Fibroblast of skin of right quadriceps (primary cell): ENCODE data around the gene PI4K2A.
A peak's percentile ranks its signal among the peaks of the same experiment; 100 is the strongest.
"Not testable (repeated sequence)": the region's sequence is repeated elsewhere in the genome, so short reads cannot be mapped to it uniquely, and the experiment has no call there.

Experiments used
- DNase-seq: peaks from one replicate; pipeline ENCODE4 v3.0.0-alpha.2; 2013

PI4K2A gene

DNA sequence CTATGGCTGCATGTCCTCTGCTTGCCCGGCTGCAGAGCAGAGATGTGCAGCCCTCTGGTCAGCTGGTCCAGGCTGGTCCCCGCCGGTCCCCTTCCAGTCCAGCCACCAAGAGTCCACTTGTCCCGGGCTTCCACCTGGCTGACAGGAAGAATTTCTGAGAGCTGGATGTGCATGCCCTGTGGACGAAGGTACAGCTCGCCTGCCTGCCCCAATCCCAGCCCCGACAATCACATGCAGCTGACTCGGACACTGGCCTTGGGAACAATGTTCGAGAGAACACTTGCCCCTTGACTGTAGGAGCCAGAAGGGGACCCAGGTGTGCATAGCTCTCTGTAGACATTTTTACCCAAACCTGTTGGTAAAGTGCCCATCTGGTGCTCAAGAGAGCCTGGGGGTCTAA is 34.8 kb downstream of the PI4K2A start:
- DNase-seq = no peak

GRCh38 chr10:97676770-97677581 is 36.5 kb downstream of the PI4K2A start:
- DNase-seq = peak; percentile 51

DNA sequence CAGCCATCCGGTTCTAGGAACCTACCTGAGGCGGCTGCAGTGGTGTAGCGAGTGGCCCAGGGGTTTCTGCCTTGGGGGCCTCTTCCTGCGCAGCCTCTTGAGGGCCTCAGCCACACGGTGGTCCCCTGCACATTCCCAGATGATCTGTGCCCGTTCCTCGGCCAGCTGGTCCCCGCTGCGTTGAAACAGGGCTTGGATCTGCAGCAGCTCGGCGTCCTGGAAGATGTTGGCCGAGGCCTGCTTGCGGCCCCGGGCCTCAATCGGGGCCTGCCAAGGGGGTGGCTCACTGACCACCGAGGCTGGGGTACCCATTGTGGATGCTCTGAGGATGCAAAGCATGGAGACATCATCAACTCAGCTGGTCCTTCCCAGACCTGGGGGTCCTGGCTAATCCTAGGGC is 39.1 kb downstream of the PI4K2A start:
- no peak for DNase-seq

DNA sequence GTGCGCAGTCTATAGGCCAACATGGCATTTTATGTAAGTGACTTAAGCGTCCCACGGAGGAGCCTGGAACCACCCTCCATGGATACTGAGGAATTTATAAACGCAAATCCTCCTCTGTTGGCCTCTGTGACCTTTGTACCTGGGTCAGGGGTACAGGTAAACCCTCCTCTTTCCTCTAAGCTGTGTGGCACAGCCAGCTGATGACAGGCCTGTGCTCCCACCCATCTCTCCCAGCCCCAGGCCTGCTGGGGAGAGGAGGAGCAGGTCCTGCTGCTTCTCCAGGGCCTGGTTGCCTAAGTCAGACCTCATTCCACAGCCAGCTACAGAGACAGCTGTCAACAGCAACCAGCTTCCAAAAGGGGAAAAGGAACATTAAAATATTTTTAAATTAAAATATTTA is 41.6 kb downstream of the PI4K2A start:
- DNase-seq = no peak

GRCh38 chr10:97683556-97684367 is 43.3 kb downstream of the PI4K2A start:
- DNase-seq = peak; percentile 67

DNA sequence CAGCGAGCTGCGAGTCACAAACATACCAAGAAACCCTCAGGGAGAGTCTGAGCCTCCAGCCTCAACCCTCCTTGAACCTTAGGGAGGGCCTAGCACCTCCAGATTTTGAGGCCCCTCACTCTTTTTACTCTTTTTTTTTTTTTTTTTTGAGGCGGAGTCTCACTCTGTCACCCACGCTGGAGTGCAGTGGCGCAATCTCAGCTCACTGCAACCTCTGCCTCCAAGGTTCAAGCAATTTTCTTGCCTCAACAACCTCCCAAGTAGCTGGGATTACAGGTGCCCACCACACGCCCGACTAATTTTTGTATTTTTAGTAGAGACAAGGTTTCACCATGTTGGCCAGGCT is 43.9 kb downstream of the PI4K2A start:
- DNase-seq = not testable (repeated sequence)

GRCh38 chr10:97684866-97685394 is 44.5 kb downstream of the PI4K2A start:
- no peak for DNase-seq

DNA sequence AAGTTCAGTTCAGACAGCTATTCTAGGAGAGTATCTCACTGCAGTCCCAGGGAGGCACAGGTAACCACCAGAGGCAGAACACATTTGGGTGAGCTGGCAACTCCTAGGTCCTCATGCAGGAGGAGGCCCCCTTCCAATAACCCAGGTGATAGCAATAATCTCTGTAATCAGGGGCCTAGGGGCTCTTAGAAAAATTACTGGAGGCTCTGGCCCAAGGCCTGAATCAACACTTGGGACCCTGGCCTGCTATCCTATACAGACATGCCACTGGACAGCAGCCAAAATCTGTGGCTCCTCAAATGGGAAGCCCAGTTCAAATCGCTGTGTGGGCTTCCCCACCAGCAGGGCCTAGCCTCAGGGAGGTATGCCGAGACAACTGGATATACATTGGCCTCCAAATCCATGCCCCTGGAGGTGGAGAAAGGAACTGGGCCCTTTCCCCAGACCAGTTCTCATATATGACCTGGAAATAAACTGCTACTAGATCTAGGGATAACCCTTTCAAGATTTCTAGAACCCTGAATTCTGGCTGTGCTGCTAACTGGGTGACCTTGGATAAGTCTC is 45.0 kb downstream of the PI4K2A start:
- DNase-seq = no peak

DNA sequence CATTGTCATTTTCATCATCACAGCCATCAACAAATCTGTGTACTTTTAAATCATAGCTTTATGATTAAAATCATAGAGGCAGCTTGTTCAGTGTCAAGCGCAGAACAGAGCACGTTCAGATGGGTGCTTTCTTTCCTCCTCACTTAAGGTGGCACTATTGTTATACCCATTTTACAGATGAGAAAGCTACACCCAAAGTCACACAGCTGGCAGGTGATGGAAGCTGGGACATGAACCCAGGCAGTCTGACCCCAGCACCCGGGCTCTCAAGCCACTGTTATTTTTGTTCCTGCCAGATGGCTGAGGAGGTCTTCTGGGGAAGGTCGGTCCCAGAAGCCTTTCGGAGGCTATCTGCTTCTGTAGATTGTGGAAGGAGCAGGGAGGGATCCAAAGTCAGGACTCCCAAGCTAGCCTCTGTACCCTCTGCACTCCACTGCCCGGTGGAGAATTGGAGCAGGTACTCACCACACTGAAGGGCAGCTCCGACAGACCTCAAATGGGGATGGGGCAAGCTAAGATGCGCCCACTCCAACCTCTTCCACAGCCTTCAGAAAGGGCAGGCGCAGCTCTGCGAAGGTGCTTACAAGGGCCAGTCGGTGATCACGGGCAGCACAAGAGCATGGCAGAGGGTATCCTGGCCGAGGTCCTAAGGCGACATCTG is 46.0 kb downstream of the PI4K2A start:
- DNase-seq = no peak

GRCh38 chr10:97686962-97687784 is 46.7 kb downstream of the PI4K2A start, which contains the start of gene AVPI1:
TSS of gene AVPI1 (minus strand) at chr10:97687241. CDS start at chr10:97679905, 7,336 bp downstream.
- peak; percentile 98 for DNase-seq

- peak; percentile 51 for DNase-seq
These were observed 47.6 kb downstream of the PI4K2A start for GRCh38 chr10:97687785-97688781.

DNA sequence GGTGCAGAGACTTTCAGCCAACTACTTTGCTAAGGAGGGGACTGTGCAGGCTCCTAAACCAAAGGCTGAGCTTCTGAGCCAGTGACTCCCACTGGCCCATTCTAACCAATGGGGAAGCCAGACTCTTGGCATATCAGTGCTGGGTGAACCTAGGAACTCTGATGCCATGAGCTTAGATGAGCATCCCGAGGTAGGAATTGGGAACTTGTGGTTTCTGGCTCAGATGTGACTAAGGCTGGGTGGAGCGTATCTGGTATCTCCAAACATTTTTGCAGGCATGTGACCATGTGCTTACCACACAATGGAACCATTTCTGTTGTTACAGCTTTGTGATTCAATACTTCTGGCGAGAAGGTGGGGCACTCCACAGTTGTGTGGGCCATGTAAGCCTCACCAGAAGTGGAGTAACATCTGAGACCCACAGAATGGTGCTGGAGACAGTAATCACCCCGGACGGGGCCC is 49.1 kb downstream of the PI4K2A start:
- peak; percentile 95 for DNase-seq

GRCh38 chr10:97690133-97690532 is 49.7 kb downstream of the PI4K2A start:
- no peak for DNase-seq

DNA sequence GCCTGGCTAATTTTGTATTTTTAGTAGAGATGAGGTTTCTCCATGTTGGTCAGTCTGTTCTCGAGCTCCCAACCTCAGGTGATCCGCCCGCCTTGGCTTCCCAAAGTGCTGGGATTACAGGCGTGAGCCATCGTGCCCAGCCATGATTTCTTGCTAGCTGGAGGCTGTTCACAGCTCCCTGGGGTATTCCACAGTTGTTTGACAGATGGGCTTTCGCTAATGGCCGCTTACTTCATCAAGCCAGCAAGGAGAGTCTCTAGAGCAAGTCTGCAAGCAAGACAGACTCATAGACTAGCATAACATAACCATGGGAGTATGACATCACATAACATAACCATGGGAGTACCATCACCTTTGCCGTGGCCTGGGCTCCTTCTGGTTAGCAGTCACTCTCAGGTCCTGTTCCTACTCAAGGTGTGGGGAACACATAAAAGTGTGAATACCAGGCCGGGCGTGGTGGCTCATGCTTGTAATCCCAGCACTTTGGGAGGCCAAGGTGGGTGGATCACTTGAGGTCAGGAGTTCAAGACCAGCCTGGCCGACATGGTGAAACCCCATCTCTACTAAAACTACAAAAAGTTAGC is 57.7 kb downstream of the PI4K2A start:
- not testable (repeated sequence) for DNase-seq

- peak; percentile 69 for DNase-seq
These were observed 61.1 kb downstream of the PI4K2A start for GRCh38 chr10:97701438-97702069.

GRCh38 chr10:97703398-97704067 is 63.1 kb downstream of the PI4K2A start:
- DNase-seq = no peak

DNA sequence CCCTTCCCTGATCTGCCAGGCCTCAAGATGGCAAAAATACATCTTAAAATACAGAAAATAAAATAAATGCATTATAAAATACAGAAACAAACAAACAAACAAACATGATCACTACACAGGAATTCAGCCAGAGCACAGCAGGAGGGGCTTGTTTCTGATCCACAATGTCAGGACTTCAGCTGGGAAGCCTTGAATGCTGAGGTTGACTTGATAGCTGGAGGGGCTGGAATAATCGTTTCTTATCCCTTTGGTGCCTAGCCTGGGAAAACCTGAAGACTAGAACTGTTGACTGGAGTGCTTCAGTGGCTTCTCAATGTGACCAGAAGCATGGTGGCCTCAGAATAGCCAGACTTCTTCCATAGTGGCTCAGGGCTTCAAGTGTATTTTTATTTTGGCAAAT is 63.9 kb downstream of the PI4K2A start:
- no peak for DNase-seq

DNA sequence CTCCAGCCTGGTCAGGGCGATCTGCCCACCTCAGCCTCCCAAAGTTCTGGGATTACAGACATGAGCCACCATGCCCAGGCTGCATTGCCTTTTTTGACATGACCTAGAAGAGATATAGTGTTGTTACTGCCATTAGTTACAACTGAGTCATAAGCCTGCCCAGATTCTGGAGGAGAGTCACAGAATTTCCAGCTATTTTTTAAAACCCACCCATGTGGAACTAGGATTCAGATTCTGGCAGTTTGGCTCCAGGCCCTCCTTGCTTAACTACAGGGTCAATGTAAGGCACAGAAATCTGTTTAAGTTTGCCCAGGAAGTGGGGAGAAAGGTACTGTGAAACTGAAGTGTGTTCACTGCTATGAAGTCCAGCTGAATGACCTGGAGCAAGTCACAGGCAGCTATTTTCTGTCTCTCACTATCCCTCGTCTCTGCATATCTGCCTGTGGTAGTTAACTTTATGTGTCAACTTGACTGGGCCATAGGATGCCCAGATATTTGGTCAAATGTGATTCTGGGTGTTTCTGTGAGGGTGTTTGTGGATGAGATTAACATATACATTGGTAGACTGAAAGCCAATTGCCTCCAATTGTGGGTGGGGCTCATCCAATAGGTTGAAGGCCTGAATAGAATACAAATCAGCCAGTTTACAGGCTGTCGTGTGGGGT is 64.7 kb downstream of the PI4K2A start:
- no peak for DNase-seq
